HepG2 (cell line): ENCODE data around the gene FGFR4. TPM values are rescaled to one million over a fixed set of nuclear protein-coding genes. Genes with fewer than 3 reads are reported as not detected.

Source experiments
- ESRRA ChIP-seq: sonication (generic); formaldehyde crosslinking; IDR thresholded peaks from 2 replicates; pipeline ENCODE4 v1.5.1; 2020; ENCODE audit warnings: mild to moderate bottlenecking, low read depth, missing genetic modification reagents
- FLYWCH1 ChIP-seq: sonication (generic); formaldehyde crosslinking; IDR thresholded peaks from 2 replicates; pipeline ENCODE4 v1.8.1; 2023; ENCODE audit warnings: mild to moderate bottlenecking, missing genetic modification reagents
- IKZF4 ChIP-seq: sonication (generic); formaldehyde crosslinking; IDR thresholded peaks from 2 replicates; pipeline ENCODE4 v1.5.1; 2020; ENCODE audit warnings: borderline replicate concordance, mild to moderate bottlenecking, low read depth, missing genetic modification reagents; ENCODE audit errors: not compliant biosample characterization
- SMARCE1 ChIP-seq: fragments of 450-650 bp; IDR thresholded peaks from 2 replicates; pipeline ENCODE4 v1.6.1; 2017; ENCODE audit warnings: borderline replicate concordance
- TMF1 ChIP-seq: sonication (generic); formaldehyde crosslinking; IDR thresholded peaks from 2 replicates; pipeline ENCODE4 v1.8.1; 2022; ENCODE audit warnings: low read depth, missing genetic modification reagents
- ZBTB20 ChIP-seq: sonication (generic); formaldehyde crosslinking; IDR thresholded peaks from 2 replicates; pipeline ENCODE4 v1.8.1; 2023; ENCODE audit warnings: missing genetic modification reagents, low read depth, mild to moderate bottlenecking, borderline replicate concordance
- ZFX ChIP-seq: sonication (generic); formaldehyde crosslinking; IDR thresholded peaks from 2 replicates; pipeline ENCODE4 v1.4.0; 2020; ENCODE audit warnings: mild to moderate bottlenecking, low read depth, missing genetic modification reagents, moderate library complexity
- ZNF235 ChIP-seq: sonication (generic); formaldehyde crosslinking; IDR thresholded peaks from 2 replicates; pipeline ENCODE4 v1.8.1; 2023; ENCODE audit warnings: mild to moderate bottlenecking, missing genetic modification reagents, borderline replicate concordance
- ZNF281 ChIP-seq: sonication (generic); formaldehyde crosslinking; IDR thresholded peaks from 2 replicates; pipeline ENCODE4 v1.4.0; 2020; ENCODE audit warnings: missing genetic modification reagents, borderline replicate concordance
- ZNF430 ChIP-seq: sonication (generic); formaldehyde crosslinking; IDR thresholded peaks from 2 replicates; pipeline ENCODE4 v1.9.0; 2021; ENCODE audit warnings: mild to moderate bottlenecking, missing genetic modification reagents
- ZNF496 ChIP-seq: sonication (generic); formaldehyde crosslinking; IDR thresholded peaks from 2 replicates; pipeline ENCODE4 v1.8.1; 2023; ENCODE audit warnings: mild to moderate bottlenecking, moderate library complexity, missing genetic modification reagents; ENCODE audit not compliant: insufficient replicate concordance
- ZNF678 ChIP-seq: sonication (generic); formaldehyde crosslinking; IDR thresholded peaks from 2 replicates; pipeline ENCODE4 v1.4.0; 2020; ENCODE audit warnings: mild to moderate bottlenecking, missing genetic modification reagents
- polyA plus RNA-seq, 8 experiments: library from polyadenylated mRNA; depleted of rRNA in 3 of 8; stranded (reverse) in 7 of 8; unstranded in 1 of 8; fragments of >200 nt; fragmentation: Illumina TruSeq in 4 of 8; extraction: Trizol in 4 of 8; gene quantifications; 2 replicates each; pipeline versions ENCODE4 v1.2.1 to v1.2.3, GENCODE V29; 2011 to 2016; ENCODE audit warnings: low read depth in 4 of 8, missing spikeins in 1 of 8, mixed read lengths in 1 of 8; ENCODE audit not compliant: insufficient read depth in 1 of 8
- total RNA-seq, 5 experiments: library from RNA; depleted of rRNA; stranded (reverse); fragments of >200 nt; fragmentation: Illumina TruSeq; extraction: Trizol; gene quantifications; 2 replicates each; pipeline ENCODE4 v1.2.3, GENCODE V29; 2016; ENCODE audit warnings: low read depth in 1 of 5
- TF ChIP-seq, protein P1 (sequence below): sonication (generic); formaldehyde crosslinking; IDR thresholded peaks from 2 replicates; pipeline ENCODE4 v1.4.0; 2020; ENCODE audit warnings: missing genetic modification reagents, borderline replicate concordance
- TF ChIP-seq, protein P2 (sequence below): sonication (generic); formaldehyde crosslinking; IDR thresholded peaks from 2 replicates; pipeline ENCODE4 v1.8.0; 2023; ENCODE audit warnings: mild to moderate bottlenecking, missing genetic modification reagents
- TF ChIP-seq, protein P3 (sequence below): sonication (generic); formaldehyde crosslinking; IDR thresholded peaks from 2 replicates; pipeline ENCODE4 v1.4.0; 2020; ENCODE audit warnings: missing genetic modification reagents
- TF ChIP-seq, protein P4 (sequence below): IDR thresholded peaks from 2 replicates; pipeline ENCODE4 v1.6.1; 2016; ENCODE audit warnings: missing biosample characterization, missing genetic modification reagents, low read depth

The FGFR4 gene
- total and polyA plus RNA-seq, 2 of the 13 experiments (the other 11 are each of a cell fraction or from before 2014, with no cell fraction given): 129 to 219 TPM

- TF ChIP-seq, protein P1, sequence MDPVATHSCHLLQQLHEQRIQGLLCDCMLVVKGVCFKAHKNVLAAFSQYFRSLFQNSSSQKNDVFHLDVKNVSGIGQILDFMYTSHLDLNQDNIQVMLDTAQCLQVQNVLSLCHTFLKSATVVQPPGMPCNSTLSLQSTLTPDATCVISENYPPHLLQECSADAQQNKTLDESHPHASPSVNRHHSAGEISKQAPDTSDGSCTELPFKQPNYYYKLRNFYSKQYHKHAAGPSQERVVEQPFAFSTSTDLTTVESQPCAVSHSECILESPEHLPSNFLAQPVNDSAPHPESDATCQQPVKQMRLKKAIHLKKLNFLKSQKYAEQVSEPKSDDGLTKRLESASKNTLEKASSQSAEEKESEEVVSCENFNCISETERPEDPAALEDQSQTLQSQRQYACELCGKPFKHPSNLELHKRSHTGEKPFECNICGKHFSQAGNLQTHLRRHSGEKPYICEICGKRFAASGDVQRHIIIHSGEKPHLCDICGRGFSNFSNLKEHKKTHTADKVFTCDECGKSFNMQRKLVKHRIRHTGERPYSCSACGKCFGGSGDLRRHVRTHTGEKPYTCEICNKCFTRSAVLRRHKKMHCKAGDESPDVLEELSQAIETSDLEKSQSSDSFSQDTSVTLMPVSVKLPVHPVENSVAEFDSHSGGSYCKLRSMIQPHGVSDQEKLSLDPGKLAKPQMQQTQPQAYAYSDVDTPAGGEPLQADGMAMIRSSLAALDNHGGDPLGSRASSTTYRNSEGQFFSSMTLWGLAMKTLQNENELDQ (CRISPR knock-in tag): peak; percentile 84; the same call in 1 of the 2 replicates
- TF ChIP-seq, protein P2, sequence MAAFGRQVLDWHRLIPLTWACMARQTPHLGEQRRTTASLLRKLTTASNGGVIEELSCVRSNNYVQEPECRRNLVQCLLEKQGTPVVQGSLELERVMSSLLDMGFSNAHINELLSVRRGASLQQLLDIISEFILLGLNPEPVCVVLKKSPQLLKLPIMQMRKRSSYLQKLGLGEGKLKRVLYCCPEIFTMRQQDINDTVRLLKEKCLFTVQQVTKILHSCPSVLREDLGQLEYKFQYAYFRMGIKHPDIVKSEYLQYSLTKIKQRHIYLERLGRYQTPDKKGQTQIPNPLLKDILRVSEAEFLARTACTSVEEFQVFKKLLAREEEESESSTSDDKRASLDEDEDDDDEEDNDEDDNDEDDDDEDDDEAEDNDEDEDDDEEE (CRISPR knock-in tag): peak; percentile 94
- TF ChIP-seq, protein P3, sequence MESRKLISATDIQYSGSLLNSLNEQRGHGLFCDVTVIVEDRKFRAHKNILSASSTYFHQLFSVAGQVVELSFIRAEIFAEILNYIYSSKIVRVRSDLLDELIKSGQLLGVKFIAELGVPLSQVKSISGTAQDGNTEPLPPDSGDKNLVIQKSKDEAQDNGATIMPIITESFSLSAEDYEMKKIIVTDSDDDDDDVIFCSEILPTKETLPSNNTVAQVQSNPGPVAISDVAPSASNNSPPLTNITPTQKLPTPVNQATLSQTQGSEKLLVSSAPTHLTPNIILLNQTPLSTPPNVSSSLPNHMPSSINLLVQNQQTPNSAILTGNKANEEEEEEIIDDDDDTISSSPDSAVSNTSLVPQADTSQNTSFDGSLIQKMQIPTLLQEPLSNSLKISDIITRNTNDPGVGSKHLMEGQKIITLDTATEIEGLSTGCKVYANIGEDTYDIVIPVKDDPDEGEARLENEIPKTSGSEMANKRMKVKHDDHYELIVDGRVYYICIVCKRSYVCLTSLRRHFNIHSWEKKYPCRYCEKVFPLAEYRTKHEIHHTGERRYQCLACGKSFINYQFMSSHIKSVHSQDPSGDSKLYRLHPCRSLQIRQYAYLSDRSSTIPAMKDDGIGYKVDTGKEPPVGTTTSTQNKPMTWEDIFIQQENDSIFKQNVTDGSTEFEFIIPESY (CRISPR knock-in tag): 0 out of 2 replicates have a peak, but pooled peaks have one; percentile 50
- TF ChIP-seq FLYWCH1 (CRISPR knock-in tag) (0 out of 2 replicates have a peak, but pooled peaks have one; percentile 53), ESRRA (CRISPR knock-in tag) (peak; percentile 78; the same call in 1 of the 2 replicates), TMF1 (0 out of 2 replicates have a peak, but pooled peaks have one; percentile 68), ZNF235 (CRISPR knock-in tag) (peak; percentile 68; the same call in 1 of the 2 replicates), SMARCE1 (no peak), ZNF281 (CRISPR knock-in tag) (peak; percentile 100), IKZF4 (CRISPR knock-in tag) (peak; percentile 71), ZNF430 (CRISPR knock-in tag) (peak; percentile 97), ZNF496 (CRISPR knock-in tag) (no peak), ZBTB20 (CRISPR knock-in tag) (no peak), ZFX (CRISPR knock-in tag) (peak; percentile 84), ZNF678 (CRISPR knock-in tag) (0 out of 2 replicates have a peak, but pooled peaks have one; percentile 74)
- TF ChIP-seq, protein P4, sequence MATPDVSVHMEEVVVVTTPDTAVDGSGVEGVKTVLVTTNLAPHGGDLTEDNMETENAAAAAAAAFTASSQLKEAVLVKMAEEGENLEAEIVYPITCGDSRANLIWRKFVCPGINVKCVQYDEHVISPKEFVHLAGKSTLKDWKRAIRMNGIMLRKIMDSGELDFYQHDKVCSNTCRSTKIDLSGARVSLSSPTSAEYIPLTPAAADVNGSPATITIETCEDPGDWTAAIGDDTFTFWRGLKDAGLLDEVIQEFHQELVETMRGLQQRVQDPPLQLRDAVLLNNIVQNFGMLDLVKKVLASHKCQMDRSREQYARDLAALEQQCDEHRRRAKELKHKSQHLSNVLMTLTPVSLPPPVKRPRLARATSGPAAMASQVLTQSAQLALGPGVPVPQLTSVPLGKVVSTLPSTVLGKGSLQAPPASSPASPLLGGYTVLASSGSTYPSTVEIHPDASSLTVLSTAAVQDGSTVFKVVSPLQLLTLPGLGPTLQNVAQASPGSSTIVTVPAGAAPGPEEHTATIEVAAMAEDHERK (CRISPR knock-in tag): 0 out of 2 replicates have a peak, but pooled peaks have one; percentile 11
Measured at GRCh38 chr5:177086654-177087397, at the start of gene FGFR4 (continued).
